GM18870 (cell line): ENCODE data around the gene UBE2D2.

Experiments
- ATAC-seq: cut with Tn5 transposase; IDR thresholded peaks from one replicate; pipeline ENCODE4 v1.9.1; 2021; ENCODE audit warnings: moderate library complexity; ENCODE audit not compliant: unreplicated experiment

UBE2D2 gene

DNA sequence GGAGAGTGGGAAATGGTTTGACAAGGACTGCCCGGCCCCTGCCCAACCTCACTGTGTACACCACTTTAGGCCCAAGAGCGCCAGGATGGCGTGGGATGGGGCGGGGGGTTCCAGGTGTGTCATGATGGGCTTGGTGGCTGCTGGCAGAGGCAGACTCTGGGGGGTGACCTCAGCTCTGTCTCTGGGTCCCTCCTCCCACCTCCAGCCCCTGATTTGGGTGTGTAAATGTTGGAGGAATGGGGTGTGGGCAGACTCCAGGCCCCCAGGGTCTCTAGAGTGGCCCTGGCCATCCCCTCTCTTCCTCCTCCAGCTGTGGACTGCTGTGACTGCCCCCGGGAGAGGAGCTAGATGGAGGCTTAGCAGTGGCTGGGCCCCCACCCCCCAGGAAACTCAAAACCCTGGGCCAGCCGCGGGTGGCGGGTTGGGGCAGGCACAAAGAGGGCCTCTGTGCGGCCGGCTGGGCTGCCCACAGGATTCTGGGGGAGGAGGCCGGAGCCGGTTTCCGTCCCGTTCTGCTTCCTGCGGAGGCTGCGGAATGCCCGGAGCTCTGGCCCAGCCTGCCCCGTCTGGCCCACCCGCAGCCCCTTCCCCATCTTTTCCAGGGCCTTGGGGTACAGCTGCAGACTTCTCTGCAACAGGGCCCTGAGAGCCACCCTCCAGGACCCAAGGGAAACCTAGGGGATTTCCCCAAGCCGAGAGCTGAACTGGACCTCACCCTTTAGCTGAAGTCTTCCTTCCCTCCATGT, 110.1 kb downstream of the UBE2D2 start:
- ATAC-seq: no peak

- ATAC-seq: no peak
Observed at GRCh38 chr5:139675213-139675612, 114.1 kb downstream of the UBE2D2 start.

GRCh38 chr5:139675825-139676224, 114.7 kb downstream of the UBE2D2 start:
- no peak for ATAC-seq

DNA sequence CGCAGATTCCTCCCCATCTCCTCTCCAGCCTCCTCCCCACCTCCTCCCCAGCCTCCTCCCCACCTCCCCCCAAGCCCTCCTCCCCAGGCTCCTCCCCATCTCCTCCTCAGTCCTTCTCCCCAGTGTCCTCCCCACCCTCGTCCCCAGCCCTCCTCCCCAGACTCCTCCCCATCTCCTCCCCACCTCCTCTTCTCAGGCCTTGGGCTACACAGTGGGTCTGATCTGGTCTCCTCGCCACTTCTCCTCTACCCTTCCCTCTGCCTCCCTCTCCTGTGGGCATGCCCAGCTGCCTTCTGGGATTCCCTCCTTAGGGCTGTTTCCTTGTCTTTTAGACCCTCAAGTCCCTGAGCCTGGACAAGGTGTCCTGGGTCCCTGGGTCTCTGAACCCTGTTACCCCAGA, 115.3 kb downstream of the UBE2D2 start:
- no peak for ATAC-seq

- no peak for ATAC-seq
Observed at GRCh38 chr5:139676951-139677735, 116.0 kb downstream of the UBE2D2 start.
